AG09319 (cell line): ENCODE results near the gene ZDHHC14.

Experiments used
- DNase-seq: peaks from one replicate; pipeline ENCODE4 v3.0.0-alpha.2; 2010; ENCODE audit warnings: low read depth; ENCODE audit errors: extremely low read depth
- TF ChIP-seq, protein P1 (sequence below): IDR thresholded peaks from 2 replicates; pipeline ENCODE4 v1.5.1; 2011; ENCODE audit warnings: low read depth, mild to moderate bottlenecking, inconsistent platforms, low read length, moderate library complexity

The ZDHHC14 gene

DNA sequence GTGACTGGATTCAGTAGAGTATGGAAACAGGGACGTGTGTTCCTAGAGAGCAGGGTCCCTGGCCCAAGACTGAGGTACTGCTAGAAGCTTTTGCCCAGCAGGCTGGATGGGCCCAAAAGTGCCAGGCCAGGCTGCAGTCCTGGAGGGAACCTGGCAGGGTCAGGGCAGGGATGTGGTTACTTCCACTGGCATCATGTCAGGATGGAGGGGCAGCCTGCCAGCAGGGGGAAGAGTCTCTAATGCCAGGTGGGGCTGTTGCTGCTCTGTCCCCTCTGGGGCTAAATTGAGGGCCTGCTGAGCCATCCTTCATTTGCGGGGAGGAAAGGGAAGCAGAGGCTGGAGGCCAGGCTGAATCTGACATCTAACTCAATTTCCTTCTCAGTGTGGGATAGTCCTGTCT is 17.2 kb downstream of the ZDHHC14 start:
- DNase-seq, result no peak
- TF ChIP-seq, protein P1, sequence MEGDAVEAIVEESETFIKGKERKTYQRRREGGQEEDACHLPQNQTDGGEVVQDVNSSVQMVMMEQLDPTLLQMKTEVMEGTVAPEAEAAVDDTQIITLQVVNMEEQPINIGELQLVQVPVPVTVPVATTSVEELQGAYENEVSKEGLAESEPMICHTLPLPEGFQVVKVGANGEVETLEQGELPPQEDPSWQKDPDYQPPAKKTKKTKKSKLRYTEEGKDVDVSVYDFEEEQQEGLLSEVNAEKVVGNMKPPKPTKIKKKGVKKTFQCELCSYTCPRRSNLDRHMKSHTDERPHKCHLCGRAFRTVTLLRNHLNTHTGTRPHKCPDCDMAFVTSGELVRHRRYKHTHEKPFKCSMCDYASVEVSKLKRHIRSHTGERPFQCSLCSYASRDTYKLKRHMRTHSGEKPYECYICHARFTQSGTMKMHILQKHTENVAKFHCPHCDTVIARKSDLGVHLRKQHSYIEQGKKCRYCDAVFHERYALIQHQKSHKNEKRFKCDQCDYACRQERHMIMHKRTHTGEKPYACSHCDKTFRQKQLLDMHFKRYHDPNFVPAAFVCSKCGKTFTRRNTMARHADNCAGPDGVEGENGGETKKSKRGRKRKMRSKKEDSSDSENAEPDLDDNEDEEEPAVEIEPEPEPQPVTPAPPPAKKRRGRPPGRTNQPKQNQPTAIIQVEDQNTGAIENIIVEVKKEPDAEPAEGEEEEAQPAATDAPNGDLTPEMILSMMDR, result no peak

DNA sequence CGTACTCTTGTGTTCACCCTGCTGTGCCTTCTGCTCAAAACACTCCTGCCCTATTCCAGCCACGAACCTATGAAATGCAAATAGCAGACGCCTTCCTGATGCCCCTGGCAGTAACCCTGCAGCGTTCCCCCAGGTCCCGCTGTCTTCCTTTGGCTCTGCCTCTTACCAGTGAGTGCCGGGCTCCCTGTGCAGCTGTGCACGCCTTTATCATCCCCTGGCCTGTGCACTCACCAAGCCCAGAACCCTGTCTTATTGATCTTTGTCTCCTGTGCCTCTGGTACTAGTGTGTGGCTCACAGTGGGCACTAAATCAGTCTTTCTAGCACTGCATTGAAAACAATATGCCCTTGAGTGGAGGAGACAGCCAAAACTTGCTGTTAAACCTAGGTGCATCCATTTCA is 19.7 kb downstream of the ZDHHC14 start:
- TF ChIP-seq, protein P1, result no peak
- no peak for DNase-seq

DNA sequence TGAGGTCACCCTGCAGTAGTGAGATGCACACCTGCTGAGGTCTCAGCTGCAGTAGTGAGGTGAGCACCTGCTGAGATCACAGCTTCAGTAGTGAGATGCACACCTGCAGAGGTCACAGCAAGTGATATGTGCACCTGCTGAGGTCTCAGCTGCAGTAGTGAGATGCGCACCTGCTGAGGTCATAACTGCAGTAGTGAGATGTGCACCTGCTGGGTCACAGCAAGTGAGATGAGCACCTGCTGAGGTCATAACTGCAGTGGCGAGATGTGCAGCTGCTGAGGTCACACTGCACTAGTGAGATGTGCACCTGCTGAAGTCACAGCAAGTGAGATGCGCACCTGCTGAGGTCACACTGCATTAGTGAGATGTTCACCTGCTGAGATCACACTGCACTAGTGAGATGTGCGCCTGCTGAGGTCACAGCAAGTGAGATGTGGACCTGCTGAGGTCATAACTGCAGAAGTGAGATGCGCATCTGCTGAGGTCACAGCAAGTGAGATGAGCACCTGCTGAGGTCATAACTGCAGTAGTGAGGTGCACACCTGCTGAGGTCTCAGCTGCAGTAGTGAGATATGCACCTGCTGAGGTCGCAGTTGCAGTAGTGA is 20.8 kb downstream of the ZDHHC14 start:
- no peak for DNase-seq
- TF ChIP-seq, protein P1, result no peak

DNA sequence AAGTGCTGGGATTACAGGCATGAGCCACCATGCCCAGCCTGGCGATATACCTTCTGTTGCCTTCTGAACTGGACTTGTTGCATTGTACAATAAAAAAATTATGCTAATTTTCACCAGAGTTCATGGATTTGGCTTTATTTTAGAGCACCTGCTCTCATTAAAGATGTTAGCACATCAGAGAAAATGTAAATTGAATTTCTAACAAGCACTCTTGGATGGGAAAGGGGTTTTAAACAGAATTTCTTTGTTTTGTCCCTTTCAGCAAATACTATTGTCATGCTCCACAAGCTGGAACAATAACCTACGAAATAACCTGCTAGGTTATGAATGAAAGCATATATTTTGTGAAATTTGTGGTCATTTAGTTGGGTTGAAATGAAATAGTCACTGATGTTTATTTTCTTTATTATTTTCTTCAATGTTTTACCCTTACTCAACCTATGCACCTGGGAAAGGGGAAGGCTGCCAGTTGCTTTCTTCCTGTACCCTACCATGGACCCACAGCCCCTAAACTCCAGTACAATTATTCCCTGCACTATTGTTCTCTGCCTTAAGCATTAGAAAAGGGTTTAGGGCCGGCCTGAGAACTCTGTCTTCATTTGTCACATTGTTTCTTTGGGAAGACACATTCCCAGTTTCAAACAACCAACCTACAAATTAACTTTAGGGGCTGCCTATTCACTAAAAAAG is 22.2 kb downstream of the ZDHHC14 start:
- DNase-seq, result no peak
- TF ChIP-seq, protein P1, result no peak

DNA sequence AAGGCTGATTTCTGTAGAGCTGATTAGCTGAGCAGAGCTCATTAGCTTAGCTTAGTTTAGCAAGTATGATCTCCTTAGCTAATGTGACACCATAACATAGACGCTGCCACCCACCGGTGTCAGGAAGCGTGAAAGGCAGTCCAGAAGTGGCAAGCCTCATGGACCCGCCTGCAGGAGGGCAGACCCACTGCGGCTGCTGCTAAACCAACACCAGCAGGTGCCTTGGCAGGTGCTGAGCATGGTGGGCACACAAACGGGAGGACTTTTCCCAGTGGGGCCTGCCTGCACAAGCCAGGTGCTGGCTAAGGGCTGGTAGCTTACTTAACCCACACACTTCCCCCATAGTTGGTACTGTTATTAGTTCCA is 22.7 kb downstream of the ZDHHC14 start:
- TF ChIP-seq, protein P1, result no peak
- no peak for DNase-seq

DNA sequence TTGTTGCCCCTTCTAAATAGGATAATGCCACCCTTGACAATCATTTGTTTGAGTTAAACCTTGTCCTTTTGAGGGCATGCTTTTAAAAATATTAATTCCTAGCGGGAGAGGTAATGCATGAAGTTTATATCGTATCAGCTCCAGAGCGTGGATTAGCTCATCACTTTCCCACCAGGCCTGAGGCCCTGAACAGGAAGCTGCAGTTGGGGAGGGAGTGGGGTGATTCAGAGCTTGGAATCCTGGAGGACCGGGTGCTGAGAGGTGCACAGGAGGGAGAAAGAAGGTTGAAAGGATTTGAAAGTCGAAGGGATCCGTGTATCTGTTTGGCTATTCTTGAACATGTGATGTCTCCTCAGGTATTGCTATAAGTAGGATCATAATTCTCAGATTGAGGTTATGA is 25.0 kb downstream of the ZDHHC14 start:
- no peak for DNase-seq
- TF ChIP-seq, protein P1, result no peak

DNA sequence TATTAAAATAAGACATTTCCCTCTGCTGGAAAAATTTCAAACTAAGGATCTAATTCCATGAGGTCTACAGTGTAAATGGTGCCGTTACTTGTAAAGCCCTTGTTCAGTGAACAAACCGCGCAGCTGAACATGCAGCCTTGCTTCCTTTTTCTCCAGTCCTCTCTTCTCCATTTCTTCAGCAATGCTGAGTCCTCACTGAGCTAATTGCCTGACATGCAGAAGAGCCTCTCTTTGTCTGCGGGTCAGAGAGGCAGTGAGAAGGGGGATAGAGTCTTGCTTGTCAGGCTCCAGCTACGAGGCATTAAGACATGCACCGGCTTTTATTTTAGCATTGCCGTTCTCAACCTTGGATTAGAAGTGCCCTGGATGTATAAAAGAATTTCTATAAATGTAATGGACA is 25.7 kb downstream of the ZDHHC14 start:
- TF ChIP-seq, protein P1, result no peak
- no peak for DNase-seq
